ENCODE data around the gene ATP6V0B. TPM values are rescaled to one million over a fixed set of nuclear protein-coding genes. Genes with fewer than 3 reads are reported as not detected.

The ATP6V0B gene
- total and polyA plus RNA-seq, 2 experiments from 2014 or later = 112 to 142 TPM

GRCh38 chr1:43991476-43992231, 16.9 kb downstream of the ATP6V0B start, which contains the start of gene CCDC24:
CCDC24 (plus strand) TSS chr1:43991599; CDS start chr1:43991879, 280 bp downstream.
- H3K4me3 ChIP-seq = peak within 1 kb of the TSS; percentile 82
- H3K4me3 Mint-ChIP-seq = peak within 1 kb of the TSS; percentile 87
- no peaks in the 10 kb centered on the region for H4K20me1 ChIP-seq (replicated peaks; ENCODE audit: insufficient read depth)
- ATAC-seq = peak; percentile 71
- peak within 1 kb of the TSS; percentile 72; the same call in 1 of the 2 replicates for H3K27ac ChIP-seq (ENCODE audit: low read depth)
- DNase-seq (ENCODE audit: low spot score) = peak; percentile 85
- H3K27ac Mint-ChIP-seq = peak within 1 kb of the TSS; percentile 74
- H3K36me3 Mint-ChIP-seq (ENCODE audit: low read depth) = no peaks in the 10 kb centered on the region; the same call in 2 of the 3 replicates
- peaks cover 21% of the 10 kb centered on the region for H3F3A ChIP-seq (replicated peaks; ENCODE audit: low read depth)
- H3K9me2 ChIP-seq (ENCODE audit: insufficient read depth) = no peaks in the 10 kb centered on the region
- H3K36me3 ChIP-seq (ENCODE audit: insufficient read depth) = no peaks in the 10 kb centered on the region
- H3K27me3 Mint-ChIP-seq (ENCODE audit: insufficient read depth, low read depth, poor library complexity) = peaks cover 43% of the 10 kb centered on the region
- peaks cover 21% of the 10 kb centered on the region for H3K4me1 Mint-ChIP-seq
- peak within 1 kb of the TSS; percentile 96 for H2AFZ ChIP-seq
- H3K27me3 ChIP-seq (ENCODE audit: insufficient read depth) = peaks cover 11% of the 10 kb centered on the region; the same call in 1 of the 2 replicates
- no peaks in the 10 kb centered on the region for H3K9me3 Mint-ChIP-seq
- peaks cover 10% of the 10 kb centered on the region for H3K4me1 ChIP-seq (ENCODE audit: insufficient read depth)
- TF ChIP-seq EZH2phosphoT487 (IDR thresholded peaks at IDR 0.05; ENCODE audit: unreplicated experiment) (no peak), ZNF462 (CRISPR knock-in tag; IDR thresholded peaks at IDR 0.05) (no peak), CTCF (conservative IDR thresholded peaks at IDR 0.05; ENCODE audit: low read depth in 2 of 2) (no peak), REST (IDR thresholded peaks at IDR 0.05; ENCODE audit: unreplicated experiment) (no peak), ETS1 (IDR thresholded peaks at IDR 0.05) (peak; percentile 33; the same call in 1 of the 2 replicates), NANOG (IDR thresholded peaks at IDR 0.05; ENCODE audit: borderline replicate concordance) (0 out of 2 replicates have a peak, but pooled peaks have one; percentile 18), CREB1 (CRISPR knock-in tag; IDR thresholded peaks at IDR 0.05; ENCODE audit: low read depth) (0 out of 2 replicates have a peak, but pooled peaks have one; percentile 29)
- peak within 1 kb of the TSS; percentile 97 for H3K4me2 ChIP-seq
- no peaks in the 10 kb centered on the region for H3K79me2 ChIP-seq (replicated peaks; ENCODE audit: insufficient read depth)
